ENCODE measurements around the gene OTX2.

GRCh38 chr14:56811593-56812363 is 1.5 kb upstream of the OTX2 start:
- TF ChIP-seq CTCF (conservative IDR thresholded peaks at IDR 0.05 in 1 of 2, IDR thresholded peaks at IDR 0.05 in 1 of 2; ENCODE audit: low read depth in 1 of 2, low read length in 2 of 2), result no peak
- TF ChIP-seq EZH2 (IDR thresholded peaks at IDR 0.05; ENCODE audit: low read length, missing control alignments), result no peak
